Natural killer cell (primary cell): Measurements from ENCODE around the gene SF3B4. TPM values are rescaled to one million over a fixed set of nuclear protein-coding genes. Genes with fewer than 3 reads are reported as not detected.

Source experiments
- ATAC-seq, 3 donors: fragments of 150-1000 bp in 2 of 3; fragments of 200-7000 bp in 1 of 3; cut with Tn5 transposase; 1 replicate in 1 of 3; 2 replicates in 2 of 3; pipeline ENCODE4 v1.10.0; 2021; ENCODE audit warnings: mild to moderate bottlenecking in 2 of 3, moderate library complexity in 2 of 3
- DNase-seq, 2 donors: peaks; one replicate each; pipeline versions ENCODE4 v3.0.0 to v3.0.0-alpha.2; 2013 to 2021; ENCODE audit warnings: mixed read lengths in 1 of 2
- H3K27ac ChIP-seq: one replicate; pipeline ENCODE4 v1.5.1; 2013; ENCODE audit warnings: mild to moderate bottlenecking, low read length
- H3K27me3 ChIP-seq: one replicate; pipeline ENCODE4 v1.6.1; 2013; ENCODE audit warnings: low read length; ENCODE audit not compliant: control insufficient read depth, insufficient read depth
- H3K36me3 ChIP-seq: one replicate; pipeline ENCODE4 v1.6.1; 2013; ENCODE audit warnings: low read length; ENCODE audit not compliant: control insufficient read depth, insufficient read depth
- H3K4me1 ChIP-seq: one replicate; pipeline ENCODE4 v1.6.1; 2013; ENCODE audit warnings: low read length; ENCODE audit not compliant: control insufficient read depth, insufficient read depth
- H3K4me3 ChIP-seq: one replicate; pipeline ENCODE4 v1.5.1; 2013; ENCODE audit warnings: low read length
- H3K9me3 ChIP-seq: one replicate; pipeline ENCODE4 v1.6.1; 2013; ENCODE audit warnings: low read length; ENCODE audit not compliant: control insufficient read depth, insufficient read depth
- H3K27ac Mint-ChIP-seq, 2 donors: one replicate each; pipeline ENCODE4 v1.8.0; 2022; ENCODE audit warnings: mild to moderate bottlenecking in 2 of 2, mixed read lengths in 2 of 2, moderate library complexity in 1 of 2
- H3K27me3 Mint-ChIP-seq, 2 donors: one replicate each; pipeline ENCODE4 v1.8.0; 2022; ENCODE audit warnings: low read depth in 2 of 2, mixed read lengths in 2 of 2
- H3K36me3 Mint-ChIP-seq: one replicate; pipeline ENCODE4 v1.8.0; 2022; ENCODE audit warnings: mixed read lengths
- H3K4me1 Mint-ChIP-seq, 2 donors: one replicate each; pipeline ENCODE4 v1.8.0; 2022; ENCODE audit warnings: mixed read lengths in 2 of 2
- H3K4me3 Mint-ChIP-seq: one replicate; pipeline ENCODE4 v1.8.0; 2022; ENCODE audit warnings: mild to moderate bottlenecking, moderate library complexity, mixed read lengths
- H3K9me3 Mint-ChIP-seq, 2 donors: one replicate each; pipeline ENCODE4 v1.8.0; 2022; ENCODE audit warnings: mixed read lengths in 2 of 2
- WGBS: methylation state at CpG from one replicate; pipeline ENCODE4 v1.1.7; 2013; ENCODE audit warnings: missing lambda C conversion rate; ENCODE audit not compliant: insufficient coverage; 5-methylcytosine and 5-hydroxymethylcytosine counted together
- intact Hi-C: fragments of 100-400 bp; cut with micrococcal nuclease; formaldehyde crosslinking; loops from one replicate; pipeline ENCODE4 v1.14.2; 2022
- total RNA-seq, 4 donors: library from RNA; stranded (reverse); fragments of 120-200 nt in 1 of 4; gene quantifications; one replicate each; pipeline versions ENCODE4 v1.2.3 to v1.2.4, GENCODE V29; 2013 to 2022
- TF ChIP-seq, protein P1 (sequence below): fragments of 200-600 bp; IDR thresholded peaks from one replicate; pipeline ENCODE4 v1.8.0; 2022; ENCODE audit warnings: antibody characterized with exemption

SF3B4 gene
- total RNA-seq, 3 donors from 2014 or later (not counting 1 experiment from before 2014, with no cell fraction given) = 67.3 to 73.7 (median 68.5) TPM

DNA sequence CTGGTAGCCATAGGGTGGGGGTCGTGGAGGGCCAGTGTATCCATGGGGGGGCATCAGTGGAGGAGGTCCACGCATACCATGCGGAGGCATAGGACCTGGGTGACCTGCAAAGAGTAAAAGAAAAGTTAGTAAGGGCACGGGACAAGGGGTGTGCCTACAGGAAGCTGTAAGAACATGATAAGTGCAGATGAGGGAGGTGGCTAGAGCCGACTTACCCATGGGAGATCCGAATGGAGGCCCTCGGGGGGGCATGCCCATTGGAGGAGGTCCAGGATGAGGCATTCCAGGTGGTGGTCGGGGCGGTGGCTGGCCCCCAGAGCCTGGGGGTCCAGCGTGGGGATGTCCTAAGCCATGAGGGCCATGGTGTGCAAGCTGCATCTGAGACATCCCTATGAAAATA is 4.0 kb downstream of the SF3B4 start:
- peak overlapping the region in 1 of 2 donors; percentile 2 for H3K27ac Mint-ChIP-seq
- peaks cover 35 to 46% of the 10 kb centered on the region in 2 donors for H3K4me1 Mint-ChIP-seq

DNA sequence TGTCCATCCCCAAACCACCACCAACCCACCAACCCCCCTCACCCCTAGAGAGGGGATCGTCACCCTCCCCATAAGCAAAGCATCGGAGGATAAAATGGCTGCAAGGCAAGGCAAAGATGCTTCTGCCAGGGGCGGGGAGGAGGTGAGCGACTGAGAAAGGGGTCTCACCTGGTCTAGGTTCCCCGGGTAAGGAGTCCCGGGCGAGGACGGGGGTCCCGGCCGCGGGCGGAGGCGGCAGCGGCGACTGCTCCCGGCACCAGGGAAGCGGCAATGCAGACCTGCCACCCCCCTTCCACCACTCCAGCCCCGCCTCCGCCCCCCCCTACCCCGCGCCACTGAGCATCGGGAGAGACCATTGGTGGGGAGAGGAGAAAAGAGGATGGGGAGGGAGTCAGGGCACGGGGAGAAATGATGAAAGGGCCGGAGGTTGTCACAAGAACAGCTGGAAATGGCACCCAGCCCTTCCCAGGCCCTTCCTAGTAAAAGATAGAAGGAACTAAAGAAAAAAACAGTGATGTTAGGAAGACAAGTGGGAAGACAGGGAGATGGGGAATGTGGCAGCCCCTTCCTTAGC is 9.9 kb downstream of the SF3B4 start, which contains the start of gene SV2A:
Gene SV2A (minus strand): TSS at position 274 of the 574 bp plus-strand sequence. CDS start 4,004 bp downstream, outside the sequence.
- Histone ChIP-seq H3K27ac (no peak within 1 kb of the TSS), H3K9me3 (no peaks in the 10 kb centered on the region), H3K4me3 (peak within 1 kb of the TSS; percentile 45), H3K36me3 (peaks cover 9% of the 10 kb centered on the region), H3K4me1 (peaks cover 22% of the 10 kb centered on the region), H3K27me3 (peaks cover 4% of the 10 kb centered on the region)
- no peaks in the 10 kb centered on the region for H3K36me3 Mint-ChIP-seq
- H3K9me3 Mint-ChIP-seq = no peaks in the 10 kb centered on the region
- TF ChIP-seq, protein P1, sequence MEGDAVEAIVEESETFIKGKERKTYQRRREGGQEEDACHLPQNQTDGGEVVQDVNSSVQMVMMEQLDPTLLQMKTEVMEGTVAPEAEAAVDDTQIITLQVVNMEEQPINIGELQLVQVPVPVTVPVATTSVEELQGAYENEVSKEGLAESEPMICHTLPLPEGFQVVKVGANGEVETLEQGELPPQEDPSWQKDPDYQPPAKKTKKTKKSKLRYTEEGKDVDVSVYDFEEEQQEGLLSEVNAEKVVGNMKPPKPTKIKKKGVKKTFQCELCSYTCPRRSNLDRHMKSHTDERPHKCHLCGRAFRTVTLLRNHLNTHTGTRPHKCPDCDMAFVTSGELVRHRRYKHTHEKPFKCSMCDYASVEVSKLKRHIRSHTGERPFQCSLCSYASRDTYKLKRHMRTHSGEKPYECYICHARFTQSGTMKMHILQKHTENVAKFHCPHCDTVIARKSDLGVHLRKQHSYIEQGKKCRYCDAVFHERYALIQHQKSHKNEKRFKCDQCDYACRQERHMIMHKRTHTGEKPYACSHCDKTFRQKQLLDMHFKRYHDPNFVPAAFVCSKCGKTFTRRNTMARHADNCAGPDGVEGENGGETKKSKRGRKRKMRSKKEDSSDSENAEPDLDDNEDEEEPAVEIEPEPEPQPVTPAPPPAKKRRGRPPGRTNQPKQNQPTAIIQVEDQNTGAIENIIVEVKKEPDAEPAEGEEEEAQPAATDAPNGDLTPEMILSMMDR = no peak
- intact Hi-C loops = no loop called here
- H3K4me3 Mint-ChIP-seq = peak within 1 kb of the TSS; percentile 40
- 0% methylated on average over 17 of the region's 24 CpGs for WGBS
- ATAC-seq (peak in 2 of 3 donors; percentile 47 to 49), DNase-seq (peak in 1 of 2 donors; percentile 64)
- H3K4me1 Mint-ChIP-seq = peaks cover 6 to 24% of the 10 kb centered on the region in 2 donors
- peaks cover 18 to 26% of the 10 kb centered on the region in 2 donors for H3K27me3 Mint-ChIP-seq
- peak within 1 kb of the TSS in 1 of 2 donors; percentile 18 for H3K27ac Mint-ChIP-seq

More for the DNA sequence above, 4.0 kb downstream of the SF3B4 start:
- Histone ChIP-seq H3K27me3 (no peaks in the 10 kb centered on the region), H3K27ac (no peak overlapping the region), H3K4me1 (peaks cover 27% of the 10 kb centered on the region), H3K36me3 (peaks cover 49% of the 10 kb centered on the region), H3K4me3 (no peak overlapping the region), H3K9me3 (no peaks in the 10 kb centered on the region)
- TF ChIP-seq, protein P1 = no peak
- WGBS = 95% methylated on average over 10 of the region's 10 CpGs
- ATAC-seq (no peak), DNase-seq (no peak)
- peaks cover 25% of the 10 kb centered on the region for H3K36me3 Mint-ChIP-seq
- H3K9me3 Mint-ChIP-seq = no peaks in the 10 kb centered on the region
- H3K27me3 Mint-ChIP-seq = peaks cover 3% of the 10 kb centered on the region in 2 donors
- no peak overlapping the region for H3K4me3 Mint-ChIP-seq
- intact Hi-C loops = no loop called here

DNA sequence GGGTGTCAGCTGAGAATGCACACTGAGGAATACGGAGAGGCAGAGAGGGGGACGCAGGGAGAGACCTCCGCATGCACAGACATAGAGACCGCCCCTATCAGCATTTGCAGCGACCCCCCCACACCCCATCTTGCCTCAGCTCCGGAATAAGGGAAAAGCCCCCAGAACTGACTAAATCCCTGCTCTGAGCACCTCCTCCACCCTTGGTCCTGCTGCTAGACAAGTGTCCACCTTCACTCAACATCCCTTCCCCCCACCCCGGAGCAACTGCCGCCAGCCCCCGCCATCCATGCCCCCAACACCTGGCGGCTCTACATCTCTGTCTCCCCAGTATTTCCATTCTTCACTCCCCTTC is 10.7 kb downstream of the SF3B4 start:
- intact Hi-C loops = no loop called here
- Histone ChIP-seq H3K36me3 (peaks cover 3% of the 10 kb centered on the region), H3K27me3 (peaks cover 4% of the 10 kb centered on the region), H3K9me3 (no peaks in the 10 kb centered on the region), H3K4me1 (peaks cover 22% of the 10 kb centered on the region), H3K4me3 (peak overlapping the region; percentile 45), H3K27ac (no peak overlapping the region)
- H3K4me1 Mint-ChIP-seq = peaks cover 6 to 24% of the 10 kb centered on the region in 2 donors
- no peaks in the 10 kb centered on the region for H3K36me3 Mint-ChIP-seq
- DNase-seq = peak in 1 of 2 donors; percentile 25
- no peaks in the 10 kb centered on the region for H3K9me3 Mint-ChIP-seq
- H3K27ac Mint-ChIP-seq = no peak overlapping the region
- TF ChIP-seq, protein P1 = no peak
- peak overlapping the region; percentile 40 for H3K4me3 Mint-ChIP-seq
- H3K27me3 Mint-ChIP-seq = peaks cover 18 to 26% of the 10 kb centered on the region in 2 donors
- ATAC-seq = no peak
- WGBS = 10% methylated on average over 10 of the region's 10 CpGs
